A549 (cell line): ENCODE measurements around the gene LYPLA2. TPM values are rescaled to one million over a fixed set of nuclear protein-coding genes. Genes with fewer than 3 reads are reported as not detected.
"Not testable (repeated sequence)": the region's sequence is repeated elsewhere in the genome, so short reads cannot be mapped to it uniquely, and the experiment has no call there.

Experiments
- ATAC-seq, 2 experiments: fragments of 200-7000 bp in 1 of 2; fragments of >200 bp in 1 of 2; cut with Nextera tagmentation in 1 of 2; cut with Tn5 transposase in 1 of 2; 3 replicates each; pipeline versions ENCODE4 v1.8.0 to v1.9.1; 2018 to 2020; ENCODE audit warnings: mild to moderate bottlenecking in 1 of 2, moderate library complexity in 1 of 2
- CTCF ChIA-PET: fragments of 300-600 bp; sonication (Branson Sonifier 250); formaldehyde crosslinking; extraction: SDS; loops from one replicate; lab custom pipeline; 2021; ENCODE audit warnings: antibody characterized with exemption, inconsistent platforms; lab: Yijun Ruan, JAX
- POLR2A ChIA-PET: fragments of 350-600 bp; formaldehyde crosslinking; extraction: SDS; loops from one replicate; lab custom pipeline; 2021; ENCODE audit warnings: antibody characterized with exemption, inconsistent platforms; lab: Yijun Ruan, JAX
- DNase-seq, 2 experiments: peaks; one replicate each; pipeline versions ENCODE4 v3.0.0 to v3.0.0-alpha.2; 2011 to 2016; ENCODE audit warnings: low read depth in 1 of 2, low spot score in 1 of 2
- FAIRE-seq: peaks from 2 replicates; lab custom pipeline; 2011; peaks lifted over from hg19 to GRCh38; lab: Jason Lieb, UNC
- H3K27ac ChIP-seq, 2 experiments: fragments of >200 bp; sonication (Bioruptor Twin); formaldehyde crosslinking; 3 replicates each; pipeline ENCODE4 v1.5.1; 2016 to 2017
- H3K4me1 ChIP-seq: fragments of >200 bp; sonication (Bioruptor Twin); formaldehyde crosslinking; 3 replicates; pipeline ENCODE4 v1.6.1; 2016
- H3K4me2 ChIP-seq: fragments of >200 bp; sonication (Bioruptor Twin); formaldehyde crosslinking; 3 replicates; pipeline ENCODE4 v1.6.1; 2016
- H3K4me3 ChIP-seq: fragments of >200 bp; sonication (Bioruptor Twin); formaldehyde crosslinking; 3 replicates; pipeline ENCODE4 v1.5.1; 2016
- H3K9me3 ChIP-seq: fragments of >200 bp; sonication (Bioruptor Twin); formaldehyde crosslinking; 3 replicates; pipeline ENCODE4 v1.6.1; 2016
- BHLHE40 ChIP-seq: IDR thresholded peaks from 2 replicates; pipeline ENCODE4 v1.6.1; 2012; ENCODE audit warnings: low read depth, low read length, inconsistent platforms
- CEBPB ChIP-seq, 2 experiments: fragments of >200 bp in 1 of 2; sonication (Bioruptor Twin) in 1 of 2; formaldehyde crosslinking in 1 of 2; IDR thresholded peaks; 2 replicates each; pipeline ENCODE4 v1.6.1; 2012 to 2016
- CHD4 ChIP-seq: fragments of 200-600 bp; sonication (generic); IDR thresholded peaks from 2 replicates; pipeline ENCODE4 v1.6.1; 2016; ENCODE audit warnings: antibody characterized with exemption, mild to moderate bottlenecking, borderline replicate concordance
- EHF ChIP-seq: fragments of 250-450 bp; sonication (Bioruptor Pico); IDR thresholded peaks from 2 replicates; pipeline ENCODE4 v1.5.0; 2020; ENCODE audit warnings: mild to moderate bottlenecking
- EP300 ChIP-seq, 2 experiments: fragments of >200 bp; sonication (Bioruptor Twin); formaldehyde crosslinking; IDR thresholded peaks; 2 replicates in 1 of 2; 3 replicates in 1 of 2; pipeline ENCODE4 v1.6.1; 2016 to 2017
- GATA3 ChIP-seq: IDR thresholded peaks from 2 replicates; pipeline ENCODE4 v1.6.1; 2012; ENCODE audit warnings: borderline replicate concordance
- HEYL ChIP-seq: fragments of 250-450 bp; sonication (Bioruptor Pico); IDR thresholded peaks from 2 replicates; pipeline ENCODE4 v1.8.0; 2021; ENCODE audit warnings: mild to moderate bottlenecking, moderate library complexity
- KDM5A ChIP-seq: fragments of 200-600 bp; sonication (generic); IDR thresholded peaks from 2 replicates; pipeline ENCODE4 v1.6.1; 2016; ENCODE audit warnings: antibody characterized with exemption, mild to moderate bottlenecking
- MAX ChIP-seq: IDR thresholded peaks from 2 replicates; pipeline ENCODE4 v1.6.1; 2012
- MYC ChIP-seq: IDR thresholded peaks from 2 replicates; pipeline ENCODE4 v1.6.1; 2012; ENCODE audit warnings: mild to moderate bottlenecking, inconsistent platforms, low read length, improper control_type of control experiment, borderline replicate concordance
- NPAS2 ChIP-seq: fragments of 250-450 bp; sonication (Bioruptor Pico); IDR thresholded peaks from 2 replicates; pipeline ENCODE4 v1.8.0; 2022; ENCODE audit warnings: mild to moderate bottlenecking, moderate library complexity, borderline replicate concordance
- POLR2A ChIP-seq: IDR thresholded peaks from 2 replicates; pipeline ENCODE4 v1.6.1; 2012; ENCODE audit warnings: mild to moderate bottlenecking, low read length
- RARB ChIP-seq: fragments of 250-450 bp; sonication (Bioruptor Pico); IDR thresholded peaks from 2 replicates; pipeline ENCODE4 v1.8.0; 2021; ENCODE audit warnings: mild to moderate bottlenecking, moderate library complexity
- RCOR1 ChIP-seq: fragments of 150-350 bp; IDR thresholded peaks from 2 replicates; pipeline ENCODE4 v1.6.1; 2014; ENCODE audit warnings: antibody characterized with exemption, low read length, low read depth
- RNF2 ChIP-seq: fragments of 200-600 bp; sonication (generic); IDR thresholded peaks from 2 replicates; pipeline ENCODE4 v1.6.1; 2016; ENCODE audit warnings: low read depth, mild to moderate bottlenecking, antibody characterized with exemption, moderate library complexity, borderline replicate concordance
- SMC3 ChIP-seq: fragments of >200 bp; sonication (Bioruptor Twin); formaldehyde crosslinking; IDR thresholded peaks from 3 replicates; pipeline ENCODE4 v1.6.1; 2018; ENCODE audit warnings: inconsistent platforms
- USF2 ChIP-seq: fragments of 450-650 bp; IDR thresholded peaks from 2 replicates; pipeline ENCODE4 v1.6.1; 2014; ENCODE audit warnings: antibody characterized with exemption
- ZC3H11A ChIP-seq: fragments of 450-650 bp; IDR thresholded peaks from 2 replicates; pipeline ENCODE4 v1.6.1; 2014; ENCODE audit warnings: antibody characterized with exemption, mild to moderate bottlenecking
- ZFP36 ChIP-seq: fragments of 450-650 bp; IDR thresholded peaks from 2 replicates; pipeline ENCODE4 v1.6.1; 2014; ENCODE audit warnings: borderline replicate concordance; ENCODE audit not compliant: partially characterized antibody
- ZNF302 ChIP-seq: fragments of 250-450 bp; sonication (Bioruptor Pico); IDR thresholded peaks from 2 replicates; pipeline ENCODE4 v1.9.0; 2021; ENCODE audit warnings: inconsistent platforms, mild to moderate bottlenecking, moderate library complexity
- WGBS: methylation state at CpG from one replicate; pipeline ENCODE4 v1.1.6; 2017; ENCODE audit errors: missing lambda C conversion rate; 5-methylcytosine and 5-hydroxymethylcytosine counted together
- polyA plus RNA-seq, 4 experiments: library from polyadenylated mRNA; depleted of rRNA in 3 of 4; stranded (reverse); fragments of >200 nt; fragmentation: RNase III in 1 of 4; extraction: RNeasy Plus Mini Kit Qiagen cat#74134 plus additional on column Dnase treatment in 1 of 4; gene quantifications; 2 replicates in 3 of 4; 3 replicates in 1 of 4; pipeline ENCODE4 v1.2.3, GENCODE V29; 2011 to 2017
- TF ChIP-seq, protein P1 (sequence below): fragments of >200 bp; sonication (Bioruptor Twin); formaldehyde crosslinking; IDR thresholded peaks from 3 replicates; pipeline ENCODE4 v1.5.1; 2016
- TF ChIP-seq, protein P2 (sequence below): IDR thresholded peaks from 2 replicates; pipeline ENCODE4 v1.6.1; 2012; ENCODE audit warnings: low read depth, borderline replicate concordance
- TF ChIP-seq, protein P3 (sequence below): fragments of 150-350 bp; IDR thresholded peaks from 2 replicates; pipeline ENCODE4 v1.6.1; 2014; ENCODE audit warnings: low read depth, mild to moderate bottlenecking, low read length
- TF ChIP-seq, protein P4 (sequence below): fragments of 250-450 bp; sonication (Bioruptor Pico); IDR thresholded peaks from 2 replicates; pipeline ENCODE4 v1.5.0; 2021; ENCODE audit warnings: mild to moderate bottlenecking, moderate library complexity, borderline replicate concordance
- TF ChIP-seq, protein P5 (sequence below): IDR thresholded peaks from 2 replicates; pipeline ENCODE4 v1.6.1; 2012

Gene LYPLA2
- polyA plus RNA-seq, 2 of the 4 experiments (the other 2 are of a cell fraction) = 17.8 to 49.2 TPM

DNA sequence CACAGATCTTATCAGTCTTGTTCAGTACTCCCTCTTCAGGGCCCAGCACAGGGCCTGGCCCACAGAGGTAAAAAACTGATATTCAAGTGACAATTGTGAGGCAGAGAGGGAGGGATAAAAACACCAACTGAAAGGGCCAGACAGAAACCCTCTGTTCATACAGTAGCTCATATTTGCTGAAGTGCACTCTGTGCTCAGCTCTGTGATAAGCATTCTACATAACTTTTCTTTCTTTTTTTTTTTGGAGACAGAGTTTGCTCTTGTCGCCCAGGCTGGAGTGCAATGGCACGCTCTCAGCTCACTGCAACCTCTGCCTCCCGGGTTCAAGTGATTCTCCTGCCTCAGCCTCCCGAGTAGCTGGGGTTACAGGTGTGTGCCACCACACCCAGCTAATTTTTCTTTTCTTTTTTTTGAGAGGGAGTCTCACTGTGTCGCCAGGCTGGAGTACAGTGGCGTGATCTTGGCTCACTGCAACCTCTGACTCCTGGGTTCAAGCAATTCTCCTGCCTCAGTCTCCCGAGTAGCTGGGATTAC, 11.9 kb downstream of the LYPLA2 start:
- H3K27ac ChIP-seq, ATAC-seq, H3K4me3 ChIP-seq, DNase-seq, H3K9me3 ChIP-seq, FAIRE-seq, H3K4me2 ChIP-seq: not testable (repeated sequence)
- 87% methylated on average over 7 of the region's 7 CpGs for WGBS
- H3K4me1 ChIP-seq = peaks cover 12% of the 10 kb centered on the region
- CTCF ChIA-PET = interaction anchor here (0.6 to 3.4 kb wide), 4 partner anchors 8 to 114 kb away, joined by 3 to 23 read pairs (median 3); no protein-coding TSS in a partner anchor
- POLR2A ChIA-PET = interaction anchor here (0.8 to 4.2 kb wide), 3 partner anchors 12 to 25 kb away, joined by 4 to 19 read pairs (median 4); partner anchors contain the start of genes LYPLA2 and PITHD1

- DNase-seq (no peak), FAIRE-seq (no peak), ATAC-seq (no peak)
- Histone ChIP-seq H3K4me1 (peaks cover 9% of the 10 kb centered on the region), H3K27ac (no peak overlapping the region), H3K9me3 (no peaks in the 10 kb centered on the region), H3K4me3 (no peak overlapping the region), H3K4me2 (no peak overlapping the region)
- no peak for TF ChIP-seq ZFP36
- TF ChIP-seq GATA3 = no peak
- TF ChIP-seq, protein P1, sequence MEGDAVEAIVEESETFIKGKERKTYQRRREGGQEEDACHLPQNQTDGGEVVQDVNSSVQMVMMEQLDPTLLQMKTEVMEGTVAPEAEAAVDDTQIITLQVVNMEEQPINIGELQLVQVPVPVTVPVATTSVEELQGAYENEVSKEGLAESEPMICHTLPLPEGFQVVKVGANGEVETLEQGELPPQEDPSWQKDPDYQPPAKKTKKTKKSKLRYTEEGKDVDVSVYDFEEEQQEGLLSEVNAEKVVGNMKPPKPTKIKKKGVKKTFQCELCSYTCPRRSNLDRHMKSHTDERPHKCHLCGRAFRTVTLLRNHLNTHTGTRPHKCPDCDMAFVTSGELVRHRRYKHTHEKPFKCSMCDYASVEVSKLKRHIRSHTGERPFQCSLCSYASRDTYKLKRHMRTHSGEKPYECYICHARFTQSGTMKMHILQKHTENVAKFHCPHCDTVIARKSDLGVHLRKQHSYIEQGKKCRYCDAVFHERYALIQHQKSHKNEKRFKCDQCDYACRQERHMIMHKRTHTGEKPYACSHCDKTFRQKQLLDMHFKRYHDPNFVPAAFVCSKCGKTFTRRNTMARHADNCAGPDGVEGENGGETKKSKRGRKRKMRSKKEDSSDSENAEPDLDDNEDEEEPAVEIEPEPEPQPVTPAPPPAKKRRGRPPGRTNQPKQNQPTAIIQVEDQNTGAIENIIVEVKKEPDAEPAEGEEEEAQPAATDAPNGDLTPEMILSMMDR = no peak
- no peak for TF ChIP-seq SMC3
- TF ChIP-seq MYC = no peak
- no peak for TF ChIP-seq ZC3H11A
- TF ChIP-seq RCOR1 = no peak
- no peak for TF ChIP-seq RNF2
- TF ChIP-seq RARB = no peak
- TF ChIP-seq HEYL = no peak
- TF ChIP-seq CEBPB (IDR thresholded peaks at IDR 0.05) = no peak
- TF ChIP-seq BHLHE40 = no peak
- TF ChIP-seq ZNF302 = no peak
- TF ChIP-seq MAX = no peak
- TF ChIP-seq POLR2A = no peak
- TF ChIP-seq, protein P2, sequence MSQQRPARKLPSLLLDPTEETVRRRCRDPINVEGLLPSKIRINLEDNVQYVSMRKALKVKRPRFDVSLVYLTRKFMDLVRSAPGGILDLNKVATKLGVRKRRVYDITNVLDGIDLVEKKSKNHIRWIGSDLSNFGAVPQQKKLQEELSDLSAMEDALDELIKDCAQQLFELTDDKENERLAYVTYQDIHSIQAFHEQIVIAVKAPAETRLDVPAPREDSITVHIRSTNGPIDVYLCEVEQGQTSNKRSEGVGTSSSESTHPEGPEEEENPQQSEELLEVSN = no peak
- 91% methylated on average over 5 of the region's 5 CpGs for WGBS
- ChIA-PET CTCF (no interaction called here), POLR2A (no interaction called here)
These were observed 12.7 kb downstream of the LYPLA2 start for GRCh38 chr1:23803674-23804073.

DNA sequence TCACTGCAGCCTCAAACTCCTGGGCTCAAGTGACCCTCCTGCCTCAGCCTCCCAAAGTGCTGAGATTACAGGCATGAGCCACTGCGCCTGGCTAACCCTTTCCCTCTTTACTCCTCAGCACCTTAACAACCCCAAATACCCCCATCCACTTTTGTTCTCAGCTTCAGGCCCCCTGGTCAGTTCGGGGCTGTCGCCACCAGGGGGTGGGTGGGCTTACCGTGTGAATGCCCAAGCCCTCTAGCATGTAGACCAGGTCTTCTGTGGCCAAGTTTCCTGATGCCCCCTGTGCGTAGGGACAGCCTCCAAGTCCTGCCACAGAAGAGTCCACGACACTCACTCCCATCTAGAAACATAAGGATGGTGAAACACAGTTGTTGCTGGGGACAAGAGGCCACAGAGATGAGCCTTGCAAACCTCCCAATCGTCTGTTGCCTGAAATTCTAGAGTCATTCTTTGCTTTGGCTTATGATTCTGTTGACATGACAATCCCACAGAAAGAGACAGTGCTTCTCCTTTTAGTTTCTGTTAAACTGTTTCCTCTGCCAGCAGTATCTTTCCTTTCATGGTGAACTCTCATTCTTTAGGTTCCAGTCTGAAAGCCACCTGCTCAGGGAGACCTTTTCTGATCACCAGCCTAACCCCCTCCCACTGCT, 13.4 kb downstream of the LYPLA2 start:
- Histone ChIP-seq H3K4me3 (no peak overlapping the region), H3K27ac (no peak overlapping the region), H3K4me1 (peaks cover 3% of the 10 kb centered on the region; the same call in 2 of the 3 replicates), H3K4me2 (no peak overlapping the region), H3K9me3 (no peaks in the 10 kb centered on the region)
- DNase-seq = no peak
- WGBS = 79% methylated on average over 7 of the region's 7 CpGs
- ChIA-PET POLR2A (no interaction called here), CTCF (no interaction called here)
- no peak for ATAC-seq
- FAIRE-seq = no peak
- TF ChIP-seq CHD4 (no peak), EP300 (IDR thresholded peaks at IDR 0.05) (no peak), USF2 (no peak), EHF (CRISPR knock-in tag) (no peak), NPAS2 (CRISPR knock-in tag) (no peak), GATA3 (no peak), RNF2 (no peak), MYC (no peak), KDM5A (no peak)
- TF ChIP-seq, protein P3, sequence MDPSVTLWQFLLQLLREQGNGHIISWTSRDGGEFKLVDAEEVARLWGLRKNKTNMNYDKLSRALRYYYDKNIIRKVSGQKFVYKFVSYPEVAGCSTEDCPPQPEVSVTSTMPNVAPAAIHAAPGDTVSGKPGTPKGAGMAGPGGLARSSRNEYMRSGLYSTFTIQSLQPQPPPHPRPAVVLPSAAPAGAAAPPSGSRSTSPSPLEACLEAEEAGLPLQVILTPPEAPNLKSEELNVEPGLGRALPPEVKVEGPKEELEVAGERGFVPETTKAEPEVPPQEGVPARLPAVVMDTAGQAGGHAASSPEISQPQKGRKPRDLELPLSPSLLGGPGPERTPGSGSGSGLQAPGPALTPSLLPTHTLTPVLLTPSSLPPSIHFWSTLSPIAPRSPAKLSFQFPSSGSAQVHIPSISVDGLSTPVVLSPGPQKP = no peak
- TF ChIP-seq, protein P4, sequence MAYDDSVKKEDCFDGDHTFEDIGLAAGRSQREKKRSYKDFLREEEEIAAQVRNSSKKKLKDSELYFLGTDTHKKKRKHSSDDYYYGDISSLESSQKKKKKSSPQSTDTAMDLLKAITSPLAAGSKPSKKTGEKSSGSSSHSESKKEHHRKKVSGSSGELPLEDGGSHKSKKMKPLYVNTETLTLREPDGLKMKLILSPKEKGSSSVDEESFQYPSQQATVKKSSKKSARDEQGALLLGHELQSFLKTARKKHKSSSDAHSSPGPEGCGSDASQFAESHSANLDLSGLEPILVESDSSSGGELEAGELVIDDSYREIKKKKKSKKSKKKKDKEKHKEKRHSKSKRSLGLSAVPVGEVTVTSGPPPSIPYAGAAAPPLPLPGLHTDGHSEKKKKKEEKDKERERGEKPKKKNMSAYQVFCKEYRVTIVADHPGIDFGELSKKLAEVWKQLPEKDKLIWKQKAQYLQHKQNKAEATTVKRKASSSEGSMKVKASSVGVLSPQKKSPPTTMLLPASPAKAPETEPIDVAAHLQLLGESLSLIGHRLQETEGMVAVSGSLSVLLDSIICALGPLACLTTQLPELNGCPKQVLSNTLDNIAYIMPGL (CRISPR knock-in tag) = no peak
- TF ChIP-seq, protein P2 = no peak
- TF ChIP-seq, protein P5, sequence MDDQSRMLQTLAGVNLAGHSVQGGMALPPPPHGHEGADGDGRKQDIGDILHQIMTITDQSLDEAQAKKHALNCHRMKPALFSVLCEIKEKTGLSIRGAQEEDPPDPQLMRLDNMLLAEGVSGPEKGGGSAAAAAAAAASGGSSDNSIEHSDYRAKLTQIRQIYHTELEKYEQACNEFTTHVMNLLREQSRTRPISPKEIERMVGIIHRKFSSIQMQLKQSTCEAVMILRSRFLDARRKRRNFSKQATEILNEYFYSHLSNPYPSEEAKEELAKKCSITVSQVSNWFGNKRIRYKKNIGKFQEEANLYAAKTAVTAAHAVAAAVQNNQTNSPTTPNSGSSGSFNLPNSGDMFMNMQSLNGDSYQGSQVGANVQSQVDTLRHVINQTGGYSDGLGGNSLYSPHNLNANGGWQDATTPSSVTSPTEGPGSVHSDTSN = no peak
